Skeletal muscle cell (primary cell): ENCODE results near the gene FOXE3.
A peak's percentile ranks its signal among the peaks of the same experiment; 100 is the strongest.
"Not testable (repeated sequence)": the region's sequence is repeated elsewhere in the genome, so short reads cannot be mapped to it uniquely, and the experiment has no call there.

Source experiments
- DNase-seq: peaks from one replicate; pipeline ENCODE4 v3.0.0-alpha.2; 2010; ENCODE audit warnings: low read depth
- H3K4me3 ChIP-seq: 2 replicates; pipeline ENCODE4 v1.5.1; 2011; ENCODE audit warnings: low read depth, mild to moderate bottlenecking, control low read depth, low read length, moderate library complexity

FOXE3 gene

DNA sequence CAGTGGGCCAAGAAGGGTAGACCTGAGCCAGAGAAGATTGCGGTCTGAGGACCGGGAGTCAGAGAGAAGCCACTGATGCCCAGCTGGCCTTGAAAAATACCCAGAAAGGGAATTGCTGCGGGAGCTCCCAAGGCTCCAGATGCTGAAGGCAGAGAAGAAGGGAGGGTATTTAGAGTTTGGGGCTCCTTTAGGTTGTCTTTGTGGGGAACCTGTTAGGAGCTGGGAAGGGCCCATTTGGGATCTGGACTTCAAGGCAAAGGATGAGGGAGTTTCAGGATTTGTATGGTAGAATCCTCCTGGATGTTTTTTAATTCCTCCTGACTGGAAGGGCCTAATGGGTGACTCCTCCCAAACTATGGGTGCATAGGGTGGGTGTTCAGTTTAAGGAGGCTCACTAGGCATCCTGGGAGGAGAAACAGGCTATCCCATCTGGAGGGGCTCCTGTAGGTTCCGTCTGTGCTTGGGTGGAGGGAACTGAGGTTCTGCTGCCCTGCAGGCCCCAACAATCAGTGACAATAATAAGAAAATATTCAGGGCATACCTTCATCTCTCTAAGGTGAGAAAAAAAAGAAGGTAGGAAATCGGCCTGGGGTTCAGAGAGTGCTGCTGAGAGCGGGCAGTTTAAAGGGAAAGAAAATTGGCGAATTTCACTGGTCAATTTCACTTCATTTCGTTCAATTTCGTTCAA lies 26.9 kb downstream of the FOXE3 start:
- no peak overlapping the region for H3K4me3 ChIP-seq

GRCh38 chr1:47443530-47444296 lies 27.6 kb downstream of the FOXE3 start:
- DNase-seq = no peak
- no peak overlapping the region for H3K4me3 ChIP-seq

More for the DNA sequence above, 26.9 kb downstream of the FOXE3 start:
- DNase-seq = no peak

- H3K4me3 ChIP-seq = no peak overlapping the region
These were observed 28.1 kb downstream of the FOXE3 start for GRCh38 chr1:47444297-47444561.

DNA sequence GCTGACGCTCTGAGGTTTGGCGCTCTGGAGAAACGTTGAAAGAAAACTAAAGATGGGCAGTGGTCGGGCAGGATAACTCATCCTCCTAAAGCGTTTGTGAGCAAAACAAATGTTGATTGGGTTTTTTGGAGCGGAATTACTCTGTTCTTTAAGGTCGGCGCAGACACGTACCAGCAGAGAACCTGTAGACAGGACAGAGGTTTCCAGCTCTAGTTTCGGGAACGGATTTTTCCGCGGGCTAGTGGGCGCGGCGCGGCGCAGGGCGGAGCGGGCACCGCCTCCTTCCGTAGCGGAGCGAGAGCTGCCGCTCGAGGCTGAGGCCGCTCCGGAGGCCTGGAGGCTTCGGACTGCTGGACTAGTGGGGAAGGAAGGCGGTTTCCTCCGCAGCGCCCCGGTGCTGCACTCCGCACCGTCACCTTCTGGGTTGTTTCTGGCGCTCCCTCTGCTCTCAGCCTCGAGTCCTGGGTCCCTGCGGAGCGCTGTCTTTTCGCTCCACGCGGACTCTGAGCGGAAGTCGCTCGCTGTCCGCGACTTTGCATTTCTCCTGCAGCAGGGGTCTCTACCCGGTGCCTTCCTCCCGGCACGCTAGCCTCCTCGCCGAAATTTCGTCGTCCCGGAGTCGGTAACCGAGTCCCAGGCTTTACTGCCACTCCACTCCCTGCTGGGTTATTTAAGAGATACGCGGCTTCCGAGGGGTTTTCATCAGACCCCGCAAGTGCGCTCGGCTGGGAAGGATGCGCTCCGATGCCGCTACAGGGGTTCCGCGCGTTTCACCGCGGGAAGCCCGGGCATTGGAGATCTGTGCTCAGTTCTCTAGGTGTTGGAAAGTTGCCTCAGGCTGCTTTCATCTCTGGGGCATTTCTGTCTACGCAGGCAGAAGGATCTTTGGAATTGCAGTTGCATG lies 28.7 kb downstream of the FOXE3 start:
- no peak for DNase-seq
- peak overlapping the region; percentile 14 for H3K4me3 ChIP-seq

More at GRCh38 chr1:47444297-47444561, 28.1 kb downstream of the FOXE3 start:
- no peak for DNase-seq

DNA sequence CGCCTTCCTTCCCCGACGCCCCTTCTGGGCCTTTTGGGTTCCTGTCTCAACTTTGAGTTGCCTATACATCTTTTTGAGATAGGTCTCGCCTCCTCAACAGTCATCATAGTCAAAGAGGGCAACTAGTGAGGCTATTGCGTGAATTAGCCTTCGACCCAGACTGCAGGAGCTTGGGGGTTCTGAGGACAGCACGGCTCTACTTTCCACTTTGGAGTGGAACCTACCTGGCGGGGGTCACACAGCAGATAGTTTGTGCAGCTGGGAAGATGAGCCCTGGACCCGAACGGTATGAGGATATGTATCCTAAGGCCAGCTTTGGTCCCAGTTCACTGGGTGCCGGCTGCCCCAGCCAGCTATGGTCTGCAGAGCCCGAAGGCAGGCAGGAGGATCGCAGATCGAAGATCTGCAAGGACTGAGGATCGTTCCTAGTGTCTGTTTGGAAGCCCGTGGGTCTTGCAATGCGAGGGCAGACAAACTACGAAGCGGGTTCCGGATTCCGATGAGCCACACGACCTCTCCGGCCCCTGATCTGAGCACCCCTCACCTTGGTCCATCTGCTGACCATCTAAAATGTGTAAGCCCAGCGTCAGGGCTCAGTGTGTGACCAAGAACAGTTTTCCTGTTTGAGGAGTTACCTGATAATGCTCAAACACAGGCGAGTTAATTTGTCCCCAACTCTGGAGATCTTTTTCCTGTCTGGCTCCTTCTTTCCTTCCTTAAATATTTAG lies 29.9 kb downstream of the FOXE3 start:
- H3K4me3 ChIP-seq = no peak overlapping the region
- DNase-seq = no peak

- H3K4me3 ChIP-seq = no peak overlapping the region
- DNase-seq = no peak
These were observed 32.6 kb downstream of the FOXE3 start for GRCh38 chr1:47448462-47449222.

DNA sequence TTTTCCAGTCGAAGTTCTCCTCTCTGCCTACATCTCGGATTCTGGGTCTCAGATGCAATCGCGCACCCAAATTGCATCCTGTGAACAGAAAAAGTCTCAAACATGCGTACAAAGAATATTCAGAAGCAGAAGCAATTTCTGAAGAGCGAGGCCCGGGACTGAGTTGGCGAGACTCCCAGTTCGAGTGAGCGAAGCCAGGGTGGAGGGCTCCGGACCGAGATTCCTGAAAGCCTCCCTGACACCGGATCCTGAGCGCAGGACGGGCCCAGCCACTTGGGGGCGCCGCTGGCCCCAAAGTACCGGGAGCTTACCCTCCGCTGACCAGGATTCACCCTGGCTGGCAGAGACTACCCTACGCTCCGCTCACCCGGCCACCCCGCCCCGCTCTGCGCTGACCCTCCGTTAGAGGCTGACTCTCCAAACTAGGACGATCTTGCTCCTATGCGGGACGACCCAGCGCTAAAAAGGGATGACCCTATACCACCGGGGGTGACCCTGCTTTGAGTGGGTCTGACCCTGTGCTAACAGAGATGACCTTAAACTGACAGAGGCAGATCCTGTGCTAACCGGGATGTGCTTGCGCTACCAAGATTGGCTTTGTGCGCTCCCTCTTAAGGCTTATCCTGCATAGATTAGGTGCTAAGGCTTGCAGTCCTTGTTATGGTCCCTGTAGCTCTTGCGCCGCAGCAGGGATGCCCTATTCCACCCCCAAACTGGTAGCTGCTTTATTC lies 33.9 kb downstream of the FOXE3 start:
- no peak for DNase-seq
- no peak overlapping the region for H3K4me3 ChIP-seq

GRCh38 chr1:47450606-47451005 lies 34.5 kb downstream of the FOXE3 start:
- no peak for DNase-seq
- H3K4me3 ChIP-seq = no peak overlapping the region

DNA sequence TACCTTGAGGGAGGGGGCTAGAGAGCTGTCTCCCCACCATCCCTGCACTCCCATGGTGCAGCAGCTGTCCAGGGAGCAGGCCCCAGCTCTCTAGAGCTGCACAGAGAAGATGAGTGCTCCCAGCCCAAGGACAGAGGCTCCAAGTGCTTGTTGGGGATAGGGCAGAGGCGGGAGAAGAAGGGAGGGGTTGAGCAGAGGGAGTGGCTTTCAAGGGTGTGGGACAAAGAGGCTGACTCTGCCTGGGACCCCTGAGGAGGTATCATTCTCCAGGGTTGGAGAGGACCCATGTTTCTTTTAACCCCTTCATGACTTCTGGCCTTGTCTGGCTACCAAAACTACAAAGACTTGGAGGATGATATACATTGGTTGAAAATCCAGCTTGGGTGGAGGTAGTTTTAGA lies 36.3 kb downstream of the FOXE3 start:
- H3K4me3 ChIP-seq = no peak overlapping the region
- no peak for DNase-seq

GRCh38 chr1:47453910-47454309 lies 37.8 kb downstream of the FOXE3 start:
- H3K4me3 ChIP-seq, DNase-seq: not testable (repeated sequence)

- H3K4me3 ChIP-seq = no peak overlapping the region
- no peak for DNase-seq
These were observed 40.2 kb downstream of the FOXE3 start for GRCh38 chr1:47456250-47456649.

DNA sequence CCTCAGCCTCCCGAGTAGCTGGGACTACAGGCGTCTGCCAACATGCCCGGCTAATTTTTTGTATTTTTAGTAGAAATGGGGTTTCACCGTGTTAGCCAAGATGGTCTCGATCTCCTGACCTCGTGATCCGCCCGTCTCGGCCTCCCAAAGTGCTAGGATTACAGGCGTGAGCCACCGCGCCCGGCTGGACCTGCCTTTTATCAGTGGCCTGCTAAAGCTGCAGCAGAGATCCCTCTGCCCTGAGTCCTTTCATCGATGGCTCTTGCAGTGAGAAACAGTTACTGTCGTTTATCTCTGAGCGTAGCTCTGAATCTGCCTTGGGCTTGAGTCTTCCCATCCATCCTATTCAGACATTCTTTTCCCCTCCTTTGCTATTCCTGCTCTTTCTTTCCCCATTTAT lies 41.5 kb downstream of the FOXE3 start:
- DNase-seq, H3K4me3 ChIP-seq: not testable (repeated sequence)

DNA sequence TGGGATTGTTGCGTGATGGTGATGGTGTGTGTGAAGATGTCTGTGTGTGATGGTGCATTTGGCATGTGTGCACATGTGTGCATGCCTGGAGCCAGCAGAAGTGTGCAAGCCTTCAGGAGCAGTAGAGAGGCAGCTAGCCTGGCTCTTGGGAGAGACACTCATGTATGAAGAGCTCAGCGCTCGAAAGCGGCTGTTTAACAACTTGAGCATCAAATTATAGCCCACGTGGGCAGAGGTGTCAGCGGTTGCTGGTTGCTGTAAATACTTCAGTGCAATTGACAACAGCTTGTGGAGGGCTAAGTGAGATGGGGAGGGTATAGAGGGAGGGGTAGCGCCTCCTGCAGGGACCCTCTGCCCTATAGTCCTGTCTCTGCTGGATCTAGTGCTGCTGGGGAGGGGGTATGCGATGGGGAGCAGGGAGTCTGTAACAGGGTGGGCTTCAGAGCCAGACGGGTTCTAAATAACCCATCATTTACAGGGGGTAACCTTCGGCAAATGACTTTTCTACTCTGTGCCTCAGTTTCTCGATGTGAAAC lies 43.2 kb downstream of the FOXE3 start:
- H3K4me3 ChIP-seq = no peak overlapping the region
- no peak for DNase-seq

DNA sequence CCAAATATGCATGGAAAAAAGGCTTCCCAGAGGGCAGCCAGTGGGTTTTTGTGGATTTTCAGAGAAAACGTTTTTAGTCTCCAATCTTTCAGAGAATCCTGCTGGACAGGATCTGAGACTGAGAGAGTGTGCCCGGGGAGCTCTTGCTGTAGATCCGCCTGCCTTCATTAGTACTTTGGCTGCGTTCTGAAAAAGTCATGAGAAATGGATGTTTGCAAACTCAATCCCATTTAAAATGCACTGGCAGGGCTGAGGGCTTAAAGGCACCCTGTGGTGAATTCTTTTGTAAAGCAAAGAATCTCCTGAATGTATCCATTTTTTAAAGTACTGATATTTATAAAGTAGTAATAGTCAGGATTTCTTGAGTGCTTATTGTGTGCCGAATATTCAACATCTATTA lies 44.0 kb downstream of the FOXE3 start:
- no peak overlapping the region for H3K4me3 ChIP-seq
- no peak for DNase-seq

DNA sequence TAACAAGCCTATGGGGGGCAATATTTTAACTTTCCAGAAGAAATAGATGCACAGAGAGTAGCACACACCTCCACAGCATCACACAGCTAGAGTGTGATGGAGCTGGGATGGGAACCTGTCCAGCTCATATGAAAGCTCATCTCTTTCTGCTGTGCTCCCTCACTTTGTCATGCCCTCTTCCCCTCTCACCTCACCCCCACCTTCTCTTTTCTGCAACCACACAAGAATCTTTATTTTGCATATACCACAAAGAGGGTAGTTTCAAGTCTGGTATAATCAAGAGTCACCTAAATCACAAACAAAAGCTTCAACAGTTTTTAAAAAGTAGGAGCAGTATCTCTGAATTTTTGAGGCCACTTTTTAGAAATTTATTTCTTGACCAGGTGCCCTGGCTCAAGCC lies 44.4 kb downstream of the FOXE3 start:
- DNase-seq = no peak

GRCh38 chr1:47465605-47466004 lies 49.5 kb downstream of the FOXE3 start:
- DNase-seq = no peak
- H3K4me3 ChIP-seq = no peak overlapping the region

More for the DNA sequence above, 44.4 kb downstream of the FOXE3 start:
- no peak overlapping the region for H3K4me3 ChIP-seq
